ENCODE results near the gene HGFAC.

Gene HGFAC

DNA sequence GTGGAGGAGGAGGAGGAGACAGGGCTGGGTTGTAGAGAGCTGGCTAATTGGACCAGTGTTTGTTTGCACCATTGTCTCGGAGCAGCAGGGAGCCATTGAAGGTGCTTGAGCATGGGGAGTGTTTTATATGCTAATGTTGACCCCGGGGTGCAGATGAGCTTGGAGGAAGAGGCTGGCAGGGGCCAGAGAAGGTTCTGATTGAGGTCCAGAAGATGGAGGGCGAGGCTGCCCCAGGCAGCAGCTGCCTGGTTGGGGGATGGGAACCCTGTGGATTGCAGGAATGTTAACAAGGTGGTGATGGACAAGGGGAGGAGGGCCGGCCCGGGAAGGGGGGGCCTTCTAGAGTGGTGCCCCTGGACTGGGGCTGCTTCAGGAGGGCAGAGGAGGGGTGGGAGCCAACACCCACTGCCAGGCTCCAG, 39.4 kb downstream of the HGFAC start:
- no peak for DNase-seq (ENCODE audit: low spot score)
- TF ChIP-seq, protein P1, sequence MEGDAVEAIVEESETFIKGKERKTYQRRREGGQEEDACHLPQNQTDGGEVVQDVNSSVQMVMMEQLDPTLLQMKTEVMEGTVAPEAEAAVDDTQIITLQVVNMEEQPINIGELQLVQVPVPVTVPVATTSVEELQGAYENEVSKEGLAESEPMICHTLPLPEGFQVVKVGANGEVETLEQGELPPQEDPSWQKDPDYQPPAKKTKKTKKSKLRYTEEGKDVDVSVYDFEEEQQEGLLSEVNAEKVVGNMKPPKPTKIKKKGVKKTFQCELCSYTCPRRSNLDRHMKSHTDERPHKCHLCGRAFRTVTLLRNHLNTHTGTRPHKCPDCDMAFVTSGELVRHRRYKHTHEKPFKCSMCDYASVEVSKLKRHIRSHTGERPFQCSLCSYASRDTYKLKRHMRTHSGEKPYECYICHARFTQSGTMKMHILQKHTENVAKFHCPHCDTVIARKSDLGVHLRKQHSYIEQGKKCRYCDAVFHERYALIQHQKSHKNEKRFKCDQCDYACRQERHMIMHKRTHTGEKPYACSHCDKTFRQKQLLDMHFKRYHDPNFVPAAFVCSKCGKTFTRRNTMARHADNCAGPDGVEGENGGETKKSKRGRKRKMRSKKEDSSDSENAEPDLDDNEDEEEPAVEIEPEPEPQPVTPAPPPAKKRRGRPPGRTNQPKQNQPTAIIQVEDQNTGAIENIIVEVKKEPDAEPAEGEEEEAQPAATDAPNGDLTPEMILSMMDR (IDR thresholded peaks at IDR 0.05; ENCODE audit: borderline replicate concordance, control extremely low read depth, extremely low read depth, insufficient read depth, missing control alignments): no peak
- in situ Hi-C loops (cut with MboI; ENCODE audit: low sequenced_read_pairs, unreplicated experiment): no loop called here

DNA sequence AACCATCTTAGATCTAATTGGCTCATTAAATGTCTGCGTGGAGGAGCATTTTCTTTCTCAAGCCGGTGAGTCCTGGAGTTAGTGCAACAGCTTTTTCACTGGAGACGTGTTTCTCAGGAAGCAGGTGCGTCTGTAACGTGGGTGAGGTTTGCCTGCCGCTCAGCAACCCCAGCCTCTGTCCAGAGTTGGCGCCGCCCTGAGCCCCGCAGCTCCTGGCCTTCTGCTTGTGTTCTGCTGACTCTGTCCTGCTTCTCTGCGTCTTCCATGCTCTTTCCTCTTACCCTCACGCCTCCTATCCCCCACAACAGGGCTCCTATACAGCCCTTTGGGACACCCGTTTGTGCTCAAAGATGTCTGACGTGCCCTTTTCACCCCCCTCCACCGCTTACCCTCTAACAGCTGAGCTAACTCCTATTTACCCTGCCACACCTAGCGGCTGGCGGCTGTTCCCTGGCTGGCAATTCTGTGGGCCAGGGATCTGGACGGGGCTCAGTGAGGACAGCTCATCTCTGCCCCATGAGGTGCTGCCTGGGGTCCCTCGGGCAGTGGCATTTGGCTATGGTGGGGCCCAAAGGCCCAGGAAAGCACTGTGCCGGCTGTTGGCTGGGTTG, 40.1 kb downstream of the HGFAC start:
- no peak for DNase-seq (ENCODE audit: low spot score)
- TF ChIP-seq, protein P1 (IDR thresholded peaks at IDR 0.05; ENCODE audit: borderline replicate concordance, control extremely low read depth, extremely low read depth, insufficient read depth, missing control alignments): no peak
- in situ Hi-C loops (cut with MboI; ENCODE audit: low sequenced_read_pairs, unreplicated experiment): no loop called here

DNA sequence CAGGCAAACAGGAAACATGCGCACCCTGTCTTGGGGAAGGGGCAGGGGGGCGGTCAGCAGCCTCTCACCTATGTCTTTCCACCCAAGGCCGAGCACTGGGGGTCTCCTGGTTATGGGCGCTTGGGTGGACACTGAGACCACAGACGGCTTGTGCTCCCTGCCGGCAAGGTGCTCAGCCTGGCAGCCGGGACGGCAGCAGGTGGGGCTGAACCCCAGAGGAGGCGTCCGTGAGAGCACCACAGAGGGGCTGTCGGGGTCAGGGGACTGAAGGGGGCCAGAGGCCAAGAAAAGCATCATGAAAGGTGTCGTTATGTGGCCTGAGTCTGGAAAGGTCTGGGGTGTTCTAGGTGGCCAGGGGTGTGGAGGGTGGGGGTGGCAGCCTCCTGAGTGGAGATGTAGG, 40.9 kb downstream of the HGFAC start:
- TF ChIP-seq, protein P1 (IDR thresholded peaks at IDR 0.05; ENCODE audit: borderline replicate concordance, control extremely low read depth, extremely low read depth, insufficient read depth, missing control alignments): no peak
- in situ Hi-C loops (cut with MboI; ENCODE audit: low sequenced_read_pairs, unreplicated experiment): no loop called here

DNA sequence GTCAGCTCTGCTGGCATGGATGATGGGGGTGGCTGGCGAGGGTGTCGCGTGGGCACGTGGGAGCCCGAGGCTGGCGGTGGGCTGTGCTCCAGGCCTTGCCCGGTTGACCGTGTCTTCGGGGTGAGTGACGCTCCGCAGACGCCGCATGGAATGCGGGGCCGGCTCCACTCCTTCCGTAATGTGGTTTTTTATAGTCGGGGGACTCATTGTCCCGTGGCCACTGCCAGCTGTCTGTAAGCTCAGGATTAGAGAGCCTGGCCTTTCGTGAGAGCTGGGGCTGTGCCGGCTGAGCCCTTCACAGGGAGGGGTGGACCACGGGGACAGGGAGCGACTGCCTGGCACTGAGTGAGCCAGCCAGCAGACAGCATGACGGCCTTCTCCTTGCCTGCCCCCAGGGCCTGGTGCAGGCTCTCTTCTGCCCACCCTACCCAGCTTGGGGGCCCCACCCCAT, 41.7 kb downstream of the HGFAC start:
- DNase-seq (ENCODE audit: low spot score): no peak
- TF ChIP-seq, protein P1 (IDR thresholded peaks at IDR 0.05; ENCODE audit: borderline replicate concordance, control extremely low read depth, extremely low read depth, insufficient read depth, missing control alignments): no peak
- in situ Hi-C loops (cut with MboI; ENCODE audit: low sequenced_read_pairs, unreplicated experiment): no loop called here

More for the DNA sequence above, 40.9 kb downstream of the HGFAC start:
- no peak for DNase-seq (ENCODE audit: low spot score)

DNA sequence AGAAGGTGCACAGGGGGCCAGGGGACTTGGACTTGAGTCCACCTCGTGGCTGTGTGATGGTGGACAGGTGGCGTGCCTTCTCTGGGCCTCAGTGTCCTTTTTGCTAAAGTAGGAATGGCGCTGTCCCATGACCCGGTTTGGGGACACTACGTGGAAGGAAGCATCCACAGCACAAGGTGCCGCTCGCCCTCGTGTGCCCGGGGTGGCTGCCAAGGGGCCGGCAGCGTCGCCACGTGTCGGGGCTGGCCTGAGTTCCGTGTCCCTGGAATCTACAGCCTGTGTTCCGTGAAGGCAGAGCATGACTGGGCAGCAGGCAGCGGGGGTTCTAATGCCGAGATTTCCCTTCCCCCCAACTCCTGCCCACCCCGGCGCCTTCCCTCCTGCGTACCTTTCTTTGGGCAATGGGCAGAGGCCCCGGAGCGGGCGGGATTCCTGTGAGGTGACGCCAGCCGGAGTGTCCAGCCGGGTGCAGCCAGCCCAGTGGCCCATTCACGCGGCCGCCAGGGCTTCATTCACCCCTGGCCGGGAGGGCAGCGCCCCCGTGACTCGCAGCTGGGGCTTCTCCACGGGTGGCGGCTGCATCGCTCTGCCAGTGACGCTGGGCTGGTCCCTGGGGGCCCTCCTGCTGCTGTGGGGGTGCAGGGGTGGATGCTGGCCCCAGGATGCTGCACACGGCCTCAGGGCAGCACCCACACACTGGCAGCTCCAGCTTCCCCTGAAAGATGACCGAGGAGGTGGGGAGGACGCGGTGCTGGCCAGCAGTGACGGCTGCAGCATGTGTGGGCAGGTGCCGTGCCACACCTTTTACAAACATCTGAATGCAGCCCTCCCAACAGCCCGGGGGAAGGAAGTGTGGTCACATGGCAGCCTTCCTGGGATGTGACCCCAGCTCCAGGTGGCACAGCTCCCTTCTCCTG, 42.5 kb downstream of the HGFAC start:
- DNase-seq (ENCODE audit: low spot score): no peak
- in situ Hi-C loops (cut with MboI; ENCODE audit: low sequenced_read_pairs, unreplicated experiment): no loop called here
- TF ChIP-seq, protein P1 (IDR thresholded peaks at IDR 0.05; ENCODE audit: borderline replicate concordance, control extremely low read depth, extremely low read depth, insufficient read depth, missing control alignments): no peak

DNA sequence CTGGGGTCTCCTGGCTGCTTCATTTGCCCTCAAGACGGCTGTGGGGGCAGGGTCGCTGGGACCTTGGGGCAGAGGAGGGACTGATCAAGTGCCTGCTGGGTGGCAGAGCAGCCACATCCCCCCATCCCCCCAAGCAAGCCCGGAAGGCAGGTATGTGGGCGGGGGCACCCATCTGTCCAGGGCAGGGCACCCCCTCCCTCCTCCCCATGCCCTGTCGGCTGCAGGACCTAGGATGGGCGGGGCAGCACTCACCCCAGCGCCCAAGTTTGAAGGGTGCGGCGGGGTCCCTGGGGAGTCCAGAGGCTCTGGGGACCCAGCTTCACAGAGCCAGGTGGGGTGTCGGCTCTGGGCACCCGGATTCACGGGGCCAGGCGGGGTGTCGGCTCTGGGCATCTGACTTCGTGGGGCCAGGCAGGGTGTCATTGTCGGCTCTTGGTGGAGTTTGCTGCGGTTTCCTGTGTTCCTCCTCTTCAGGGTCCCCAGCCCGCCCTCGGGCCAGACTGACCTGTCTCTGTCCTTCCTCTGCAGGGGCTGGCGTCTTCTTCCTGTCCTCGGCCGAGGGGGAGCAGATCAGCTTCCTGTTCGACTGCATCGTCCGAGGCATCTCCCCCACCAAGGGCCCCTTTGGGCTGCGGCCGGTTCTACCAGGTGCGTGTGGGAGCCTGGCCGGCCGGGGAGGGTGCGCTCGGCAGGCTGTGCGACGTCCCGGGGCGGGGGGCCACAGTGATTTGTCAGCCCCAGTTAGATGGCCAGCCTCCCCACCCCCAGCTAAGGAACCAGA, 43.4 kb downstream of the HGFAC start:
- in situ Hi-C loops (cut with MboI; ENCODE audit: low sequenced_read_pairs, unreplicated experiment): no loop called here
- DNase-seq (ENCODE audit: low spot score): peak; percentile 71
- TF ChIP-seq, protein P1 (IDR thresholded peaks at IDR 0.05; ENCODE audit: borderline replicate concordance, control extremely low read depth, extremely low read depth, insufficient read depth, missing control alignments): no peak
